Measurements from ENCODE around the gene IFNA8.
A peak's percentile ranks its signal among the peaks of the same experiment; 100 is the strongest.

The IFNA8 gene

GRCh38 chr9:21392270-21392669 lies 16.6 kb upstream of the IFNA8 start:
- TF ChIP-seq, protein P1, sequence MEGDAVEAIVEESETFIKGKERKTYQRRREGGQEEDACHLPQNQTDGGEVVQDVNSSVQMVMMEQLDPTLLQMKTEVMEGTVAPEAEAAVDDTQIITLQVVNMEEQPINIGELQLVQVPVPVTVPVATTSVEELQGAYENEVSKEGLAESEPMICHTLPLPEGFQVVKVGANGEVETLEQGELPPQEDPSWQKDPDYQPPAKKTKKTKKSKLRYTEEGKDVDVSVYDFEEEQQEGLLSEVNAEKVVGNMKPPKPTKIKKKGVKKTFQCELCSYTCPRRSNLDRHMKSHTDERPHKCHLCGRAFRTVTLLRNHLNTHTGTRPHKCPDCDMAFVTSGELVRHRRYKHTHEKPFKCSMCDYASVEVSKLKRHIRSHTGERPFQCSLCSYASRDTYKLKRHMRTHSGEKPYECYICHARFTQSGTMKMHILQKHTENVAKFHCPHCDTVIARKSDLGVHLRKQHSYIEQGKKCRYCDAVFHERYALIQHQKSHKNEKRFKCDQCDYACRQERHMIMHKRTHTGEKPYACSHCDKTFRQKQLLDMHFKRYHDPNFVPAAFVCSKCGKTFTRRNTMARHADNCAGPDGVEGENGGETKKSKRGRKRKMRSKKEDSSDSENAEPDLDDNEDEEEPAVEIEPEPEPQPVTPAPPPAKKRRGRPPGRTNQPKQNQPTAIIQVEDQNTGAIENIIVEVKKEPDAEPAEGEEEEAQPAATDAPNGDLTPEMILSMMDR (IDR thresholded peaks at IDR 0.05; ENCODE audit: low read depth, low read length), result no peak; the same call in 1 of the 2 replicates
- DNase-seq (ENCODE audit: extremely low read depth, low read depth), result no peak

GRCh38 chr9:21395778-21396717 lies 12.9 kb upstream of the IFNA8 start:
- TF ChIP-seq, protein P1 (IDR thresholded peaks at IDR 0.05; ENCODE audit: low read depth, low read length), result peak; percentile 89
- no peak for DNase-seq (ENCODE audit: extremely low read depth, low read depth)

DNA sequence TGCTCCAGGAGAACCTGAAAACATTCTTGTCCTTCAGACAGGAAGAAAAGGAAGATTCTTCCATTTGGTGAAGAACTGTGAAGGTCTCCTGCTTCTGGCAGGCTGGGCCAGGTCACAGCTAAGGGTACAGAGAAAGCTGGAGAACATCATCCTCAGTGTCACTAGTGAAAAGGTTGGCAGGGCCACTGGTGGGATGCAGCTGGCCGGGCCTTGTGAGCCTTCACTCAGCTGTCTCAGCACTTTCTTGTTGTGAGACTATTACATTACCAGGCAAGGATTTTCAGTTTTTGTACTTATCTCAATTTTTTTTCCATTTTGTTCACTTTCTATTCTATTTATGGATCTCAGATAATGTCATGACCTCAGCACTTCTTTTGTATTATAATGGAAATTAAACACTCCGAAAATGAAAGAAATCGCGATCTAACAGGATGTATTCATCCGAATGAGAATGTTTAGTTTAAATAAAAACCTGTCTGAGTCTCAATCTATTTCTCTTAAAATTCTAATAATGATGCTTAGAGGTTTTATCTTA lies 9.9 kb upstream of the IFNA8 start:
- TF ChIP-seq, protein P1 (IDR thresholded peaks at IDR 0.05; ENCODE audit: low read depth, low read length), result no peak
- no peak for DNase-seq (ENCODE audit: extremely low read depth, low read depth)

DNA sequence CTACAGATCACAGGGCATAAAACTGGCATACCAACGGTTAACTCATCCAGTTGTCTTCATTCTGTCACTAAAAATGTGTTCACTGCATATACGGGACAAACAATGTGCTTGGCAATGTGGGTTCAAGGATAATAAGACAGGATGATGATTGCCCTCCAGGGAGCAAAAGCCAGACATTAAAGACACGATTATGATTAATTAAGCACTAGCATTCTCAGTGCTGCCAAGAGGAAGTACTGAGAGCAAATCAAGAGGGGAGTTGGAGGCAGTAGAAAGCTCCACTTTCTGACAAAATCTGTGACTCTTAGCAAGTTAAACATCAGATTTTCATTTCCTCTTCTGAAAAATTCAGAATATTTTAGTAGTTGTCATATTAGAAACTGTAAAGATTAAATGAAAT lies 9.0 kb upstream of the IFNA8 start:
- TF ChIP-seq, protein P1 (IDR thresholded peaks at IDR 0.05; ENCODE audit: low read depth, low read length), result no peak
- DNase-seq (ENCODE audit: extremely low read depth, low read depth), result no peak

- TF ChIP-seq, protein P1 (IDR thresholded peaks at IDR 0.05; ENCODE audit: low read depth, low read length), result no peak
- no peak for DNase-seq (ENCODE audit: extremely low read depth, low read depth)
Measured at GRCh38 chr9:21402386-21403251, 6.3 kb upstream of the IFNA8 start.

DNA sequence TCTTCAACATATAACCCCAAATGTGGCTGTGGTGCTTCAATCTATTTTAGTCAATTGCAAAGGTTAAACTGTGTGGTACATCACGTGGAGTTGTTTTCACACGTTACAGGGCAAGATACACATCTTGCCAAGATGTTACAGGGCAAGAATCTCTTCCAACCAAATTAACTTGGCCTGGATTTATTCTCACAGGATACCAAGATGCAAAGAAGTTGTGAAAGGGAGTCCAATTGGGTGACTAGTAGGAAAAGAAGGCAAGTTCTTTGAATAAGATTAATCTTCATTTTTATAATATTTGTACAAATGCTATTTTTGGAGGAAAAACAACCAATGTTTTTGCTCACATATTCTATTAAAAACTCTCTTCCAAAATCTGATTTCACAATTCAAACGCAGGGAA lies 4.8 kb upstream of the IFNA8 start:
- TF ChIP-seq, protein P1 (IDR thresholded peaks at IDR 0.05; ENCODE audit: low read depth, low read length), result no peak
- DNase-seq (ENCODE audit: extremely low read depth, low read depth), result no peak
